ENCODE measurements around the gene RAET1E. TPM values are rescaled to one million over a fixed set of nuclear protein-coding genes. Genes with fewer than 3 reads are reported as not detected.

Gene RAET1E
- total RNA-seq, 3 donors from 2014 or later, result not detected

Other genes starting within 250 kb of the RAET1E start
- 10 to 100 TPM; 16.6 to 18.4 (median 17.0) TPM for gene KATNA1, start 249.4 kb downstream of the RAET1E start, total RNA-seq
- 10 to 100 TPM; 29.7 to 35.5 (median 35.3) TPM for gene LATS1, start 180.0 kb downstream of the RAET1E start, total RNA-seq
- 10 to 100 TPM; 54.1 to 67.1 (median 62.8) TPM for gene NUP43, start 151.6 kb downstream of the RAET1E start, total RNA-seq
- 10 to 100 TPM; 85.0 to 87.4 (median 87.1) TPM for gene PCMT1, start 148.4 kb downstream of the RAET1E start, total RNA-seq
- gene LRP11, start 33.8 kb downstream of the RAET1E start, total RNA-seq, result 1 to 10 TPM; 2.0 to 3.4 (median 3.2) TPM
- not detected for gene RAET1G, start 25.0 kb upstream of the RAET1E start, total RNA-seq
- gene ULBP2, start 43.9 kb upstream of the RAET1E start, total RNA-seq, result under 1 TPM; 0.43 to 0.87 (median 0.51) TPM
- 1 to 10 TPM in 2 of 3 donors, under 1 TPM in 1; 0.83 to 1.3 (median 1.2) TPM for gene ULBP1, start 65.8 kb upstream of the RAET1E start, total RNA-seq
- gene RAET1L, start 127.4 kb upstream of the RAET1E start, total RNA-seq, result not detected
- 1 to 10 TPM in 1 of 3 donors, under 1 TPM in 2; 0.40 to 1.1 (median 0.63) TPM for gene ULBP3, start 171.0 kb upstream of the RAET1E start, total RNA-seq
- under 1 TPM in 2 of 3 donors, not detected in 1; 0.18 to 0.52 TPM for gene PPP1R14C, start 244.9 kb upstream of the RAET1E start, total RNA-seq

All from activated T-cell treated with anti-CD3 and anti-CD28 coated beads, Interleukin-2, amount 50 U/mL, for 4 hours (primary cell).